GM23338 (cell line): ENCODE results near the gene ACSF2. TPM values are rescaled to one million over a fixed set of nuclear protein-coding genes. Genes with fewer than 3 reads are reported as not detected.

Source experiments
- ATAC-seq: fragments of 200-7000 bp; cut with Tn5 transposase; 3 replicates; pipeline ENCODE4 v1.9.1; 2020
- DNase-seq: peaks from one replicate; pipeline ENCODE4 v3.0.0-alpha.2; 2015; ENCODE audit warnings: low spot score
- H2AFZ ChIP-seq: fragments of 200-600 bp; sonication (generic); 2 replicates; pipeline ENCODE4 v1.8.0; 2016; ENCODE audit warnings: antibody characterized with exemption, mild to moderate bottlenecking, moderate library complexity
- H3F3A ChIP-seq: fragments of 200-600 bp; sonication (generic); replicated peaks from 2 replicates; pipeline ENCODE4 v1.8.0; 2017; ENCODE audit warnings: antibody characterized with exemption, mixed run types, low read depth
- H3K27ac ChIP-seq: fragments of 200-600 bp; sonication (generic); 2 replicates; pipeline ENCODE4 v1.6.1; 2016; ENCODE audit warnings: low read depth
- H3K27me3 ChIP-seq: fragments of 200-600 bp; sonication (generic); 2 replicates; pipeline ENCODE4 v1.8.0; 2016; ENCODE audit warnings: mild to moderate bottlenecking, mixed run types, moderate library complexity; ENCODE audit not compliant: insufficient read depth
- H3K36me3 ChIP-seq: fragments of 200-600 bp; sonication (generic); 2 replicates; pipeline ENCODE4 v1.8.0; 2016; ENCODE audit warnings: mild to moderate bottlenecking; ENCODE audit not compliant: insufficient read depth
- H3K4me1 ChIP-seq: fragments of 200-600 bp; sonication (generic); 2 replicates; pipeline ENCODE4 v1.8.0; 2016; ENCODE audit warnings: mild to moderate bottlenecking, moderate library complexity; ENCODE audit not compliant: insufficient read depth
- H3K4me2 ChIP-seq: fragments of 200-600 bp; sonication (generic); 2 replicates; pipeline ENCODE4 v1.7.1; 2017; ENCODE audit warnings: mixed run types
- H3K4me3 ChIP-seq: fragments of 200-600 bp; sonication (generic); 2 replicates; pipeline ENCODE4 v1.6.1; 2016; ENCODE audit warnings: mixed run types
- H3K79me2 ChIP-seq: fragments of 200-600 bp; sonication (generic); replicated peaks from 2 replicates; pipeline ENCODE4 v1.8.0; 2017; ENCODE audit warnings: mild to moderate bottlenecking; ENCODE audit not compliant: insufficient read depth
- H3K9me2 ChIP-seq: fragments of 200-600 bp; sonication (generic); 2 replicates; pipeline ENCODE4 v1.8.0; 2017; ENCODE audit not compliant: insufficient read depth
- H4K20me1 ChIP-seq: fragments of 200-600 bp; sonication (generic); replicated peaks from 2 replicates; pipeline ENCODE4 v1.8.0; 2017; ENCODE audit warnings: mild to moderate bottlenecking; ENCODE audit not compliant: insufficient read depth
- H3K27ac Mint-ChIP-seq: 2 replicates; pipeline ENCODE4 v1.8.0; 2020; ENCODE audit warnings: inconsistent platforms, mild to moderate bottlenecking, moderate library complexity, mixed read lengths
- H3K27me3 Mint-ChIP-seq: 3 replicates; pipeline ENCODE4 v1.8.0; 2022; ENCODE audit warnings: low read depth, mild to moderate bottlenecking, moderate library complexity, mixed read lengths, inconsistent platforms; ENCODE audit not compliant: insufficient read depth, poor library complexity
- H3K36me3 Mint-ChIP-seq: 3 replicates; pipeline ENCODE4 v1.8.0; 2021; ENCODE audit warnings: low read depth, mild to moderate bottlenecking, inconsistent platforms, moderate library complexity, mixed read lengths
- H3K4me1 Mint-ChIP-seq: 3 replicates; pipeline ENCODE4 v1.8.0; 2020; ENCODE audit warnings: mild to moderate bottlenecking, inconsistent platforms, mixed read lengths
- H3K4me3 Mint-ChIP-seq: 3 replicates; pipeline ENCODE4 v1.8.0; 2021; ENCODE audit warnings: moderate library complexity, mild to moderate bottlenecking, inconsistent platforms, mixed read lengths
- H3K9me3 Mint-ChIP-seq: 3 replicates; pipeline ENCODE4 v1.8.0; 2020; ENCODE audit warnings: moderate library complexity, mild to moderate bottlenecking, inconsistent platforms, mixed read lengths
- CREB1 ChIP-seq: fragments of 250-450 bp; sonication (Bioruptor Pico); IDR thresholded peaks from 2 replicates; pipeline ENCODE4 v1.5.0; 2020; ENCODE audit warnings: low read depth, mild to moderate bottlenecking, moderate library complexity
- EZH2phosphoT487 ChIP-seq: fragments of 200-600 bp; sonication (generic); IDR thresholded peaks from one replicate; pipeline ENCODE4 v1.8.1; 2018; ENCODE audit warnings: antibody characterized with exemption; ENCODE audit not compliant: unreplicated experiment
- JUNB ChIP-seq: IDR thresholded peaks from one replicate; pipeline ENCODE4 v1.6.1; 2016; ENCODE audit warnings: antibody characterized with exemption; ENCODE audit not compliant: unreplicated experiment
- NANOG ChIP-seq: IDR thresholded peaks from 2 replicates; pipeline ENCODE4 v1.6.1; 2016; ENCODE audit warnings: antibody characterized with exemption, borderline replicate concordance
- POLR2AphosphoS5 ChIP-seq: IDR thresholded peaks from 2 replicates; pipeline ENCODE4 v1.6.1; 2016; ENCODE audit warnings: antibody characterized with exemption, low read depth
- ZNF114 ChIP-seq: fragments of 250-450 bp; sonication (Bioruptor Pico); IDR thresholded peaks from 2 replicates; pipeline ENCODE4 v1.5.0; 2020; ENCODE audit warnings: mild to moderate bottlenecking, moderate library complexity
- ZNF331 ChIP-seq: fragments of 250-450 bp; sonication (Bioruptor Pico); IDR thresholded peaks from 2 replicates; pipeline ENCODE4 v1.5.0; 2020; ENCODE audit warnings: low read depth, mild to moderate bottlenecking, moderate library complexity
- polyA plus RNA-seq: library from polyadenylated mRNA; unstranded; fragments of >200 nt; fragmentation: Nextera tagmentation; extraction: Ambion mirVana; gene quantifications from 2 replicates; pipeline ENCODE4 v1.2.1, GENCODE V29; 2016
- total RNA-seq: library from RNA; depleted of rRNA; stranded (reverse); fragments of >200 nt; shearing (Covaris generic); gene quantifications from 2 replicates; pipeline ENCODE4 v1.2.3, GENCODE V29; 2014
- TF ChIP-seq, protein P1 (sequence below): IDR thresholded peaks from one replicate; pipeline ENCODE4 v1.6.1; 2018; ENCODE audit warnings: antibody characterized with exemption; ENCODE audit not compliant: unreplicated experiment
- TF ChIP-seq, protein P2 (sequence below): IDR thresholded peaks from 2 replicates; pipeline ENCODE4 v1.6.1; 2016; ENCODE audit warnings: antibody characterized with exemption

ACSF2 gene
- total and polyA plus RNA-seq, 2 experiments from 2014 or later = 6.9 to 12.4 TPM

DNA sequence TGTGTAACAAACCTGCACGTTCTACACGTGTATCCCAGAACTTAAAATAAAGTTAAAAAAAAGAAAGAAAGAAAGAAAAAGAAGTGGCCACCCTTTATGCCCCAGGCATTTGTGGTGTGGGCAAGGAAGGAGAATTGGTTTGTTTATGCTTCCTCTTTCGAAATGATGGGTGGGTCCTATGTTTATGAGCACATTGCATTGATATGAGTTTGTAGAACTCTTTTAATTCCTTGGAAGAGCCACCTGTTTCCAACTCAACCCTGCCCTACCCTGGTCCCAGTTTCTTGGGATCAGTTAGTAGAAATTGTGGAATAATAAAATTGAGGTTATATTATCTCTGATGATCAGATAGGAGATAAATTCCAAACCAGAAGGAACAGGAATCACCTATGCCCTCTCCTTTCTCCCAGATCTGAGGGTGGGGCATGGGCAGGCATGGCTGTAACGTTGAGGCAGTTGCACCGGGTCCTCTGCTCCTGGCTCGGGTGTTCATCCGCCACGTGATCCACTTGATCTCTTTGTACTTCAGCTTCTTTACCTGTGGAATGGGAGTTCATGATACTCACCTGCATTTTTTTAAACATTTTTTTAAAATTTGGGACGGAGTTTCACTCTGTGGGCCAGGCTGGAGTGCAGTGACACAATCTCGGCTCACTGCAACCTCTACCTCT is 26.7 kb downstream of the ACSF2 start (continued):
- TF ChIP-seq JUNB = no peak
- no peak for TF ChIP-seq CREB1 (CRISPR knock-in tag)
- TF ChIP-seq NANOG = no peak
- TF ChIP-seq, protein P1, sequence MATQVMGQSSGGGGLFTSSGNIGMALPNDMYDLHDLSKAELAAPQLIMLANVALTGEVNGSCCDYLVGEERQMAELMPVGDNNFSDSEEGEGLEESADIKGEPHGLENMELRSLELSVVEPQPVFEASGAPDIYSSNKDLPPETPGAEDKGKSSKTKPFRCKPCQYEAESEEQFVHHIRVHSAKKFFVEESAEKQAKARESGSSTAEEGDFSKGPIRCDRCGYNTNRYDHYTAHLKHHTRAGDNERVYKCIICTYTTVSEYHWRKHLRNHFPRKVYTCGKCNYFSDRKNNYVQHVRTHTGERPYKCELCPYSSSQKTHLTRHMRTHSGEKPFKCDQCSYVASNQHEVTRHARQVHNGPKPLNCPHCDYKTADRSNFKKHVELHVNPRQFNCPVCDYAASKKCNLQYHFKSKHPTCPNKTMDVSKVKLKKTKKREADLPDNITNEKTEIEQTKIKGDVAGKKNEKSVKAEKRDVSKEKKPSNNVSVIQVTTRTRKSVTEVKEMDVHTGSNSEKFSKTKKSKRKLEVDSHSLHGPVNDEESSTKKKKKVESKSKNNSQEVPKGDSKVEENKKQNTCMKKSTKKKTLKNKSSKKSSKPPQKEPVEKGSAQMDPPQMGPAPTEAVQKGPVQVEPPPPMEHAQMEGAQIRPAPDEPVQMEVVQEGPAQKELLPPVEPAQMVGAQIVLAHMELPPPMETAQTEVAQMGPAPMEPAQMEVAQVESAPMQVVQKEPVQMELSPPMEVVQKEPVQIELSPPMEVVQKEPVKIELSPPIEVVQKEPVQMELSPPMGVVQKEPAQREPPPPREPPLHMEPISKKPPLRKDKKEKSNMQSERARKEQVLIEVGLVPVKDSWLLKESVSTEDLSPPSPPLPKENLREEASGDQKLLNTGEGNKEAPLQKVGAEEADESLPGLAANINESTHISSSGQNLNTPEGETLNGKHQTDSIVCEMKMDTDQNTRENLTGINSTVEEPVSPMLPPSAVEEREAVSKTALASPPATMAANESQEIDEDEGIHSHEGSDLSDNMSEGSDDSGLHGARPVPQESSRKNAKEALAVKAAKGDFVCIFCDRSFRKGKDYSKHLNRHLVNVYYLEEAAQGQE = no peak
- no peak for TF ChIP-seq POLR2AphosphoS5
- TF ChIP-seq ZNF331 (CRISPR knock-in tag) = no peak

DNA sequence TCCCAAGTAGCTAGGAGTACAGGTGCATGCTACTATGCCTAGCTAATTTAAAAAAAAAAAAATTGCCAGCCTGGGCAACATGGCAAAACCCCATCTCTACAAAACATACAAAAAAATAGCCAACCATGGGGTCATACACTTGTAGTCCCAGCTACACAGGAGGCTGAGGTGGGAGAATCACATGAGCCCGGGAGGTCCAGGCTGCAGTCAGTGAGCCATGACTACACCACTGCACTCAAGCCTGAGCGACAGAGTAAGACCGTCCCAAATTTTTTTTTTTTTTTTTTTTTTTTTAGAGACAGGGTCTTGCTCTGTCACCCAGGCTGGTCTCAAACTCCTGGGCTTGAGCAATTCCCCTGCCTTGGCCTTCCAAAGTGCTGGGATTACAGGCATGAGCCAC is 27.9 kb downstream of the ACSF2 start:
- Histone ChIP-seq H3K4me2 (no peak overlapping the region), H2AFZ (no peak overlapping the region), H3K9me2 (no peaks in the 10 kb centered on the region), H3K27me3 (no peaks in the 10 kb centered on the region), H3K36me3 (no peaks in the 10 kb centered on the region), H3F3A (no peaks in the 10 kb centered on the region), H3K4me1 (no peaks in the 10 kb centered on the region), H3K27ac (no peak overlapping the region), H4K20me1 (no peaks in the 10 kb centered on the region; the same call in 1 of the 2 replicates), H3K79me2 (no peaks in the 10 kb centered on the region), H3K4me3 (no peak overlapping the region)
- H3K27me3 Mint-ChIP-seq = peaks cover 3% of the 10 kb centered on the region
- H3K4me1 Mint-ChIP-seq = no peaks in the 10 kb centered on the region
- no peak for DNase-seq
- H3K9me3 Mint-ChIP-seq = no peaks in the 10 kb centered on the region
- H3K4me3 Mint-ChIP-seq = no peak overlapping the region
- H3K36me3 Mint-ChIP-seq = no peaks in the 10 kb centered on the region
- no peak for ATAC-seq
- no peak overlapping the region for H3K27ac Mint-ChIP-seq
- TF ChIP-seq, protein P2, sequence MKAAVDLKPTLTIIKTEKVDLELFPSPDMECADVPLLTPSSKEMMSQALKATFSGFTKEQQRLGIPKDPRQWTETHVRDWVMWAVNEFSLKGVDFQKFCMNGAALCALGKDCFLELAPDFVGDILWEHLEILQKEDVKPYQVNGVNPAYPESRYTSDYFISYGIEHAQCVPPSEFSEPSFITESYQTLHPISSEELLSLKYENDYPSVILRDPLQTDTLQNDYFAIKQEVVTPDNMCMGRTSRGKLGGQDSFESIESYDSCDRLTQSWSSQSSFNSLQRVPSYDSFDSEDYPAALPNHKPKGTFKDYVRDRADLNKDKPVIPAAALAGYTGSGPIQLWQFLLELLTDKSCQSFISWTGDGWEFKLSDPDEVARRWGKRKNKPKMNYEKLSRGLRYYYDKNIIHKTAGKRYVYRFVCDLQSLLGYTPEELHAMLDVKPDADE = no peak
- no peak for TF ChIP-seq EZH2phosphoT487
- no peak for TF ChIP-seq ZNF114 (CRISPR knock-in tag)

DNA sequence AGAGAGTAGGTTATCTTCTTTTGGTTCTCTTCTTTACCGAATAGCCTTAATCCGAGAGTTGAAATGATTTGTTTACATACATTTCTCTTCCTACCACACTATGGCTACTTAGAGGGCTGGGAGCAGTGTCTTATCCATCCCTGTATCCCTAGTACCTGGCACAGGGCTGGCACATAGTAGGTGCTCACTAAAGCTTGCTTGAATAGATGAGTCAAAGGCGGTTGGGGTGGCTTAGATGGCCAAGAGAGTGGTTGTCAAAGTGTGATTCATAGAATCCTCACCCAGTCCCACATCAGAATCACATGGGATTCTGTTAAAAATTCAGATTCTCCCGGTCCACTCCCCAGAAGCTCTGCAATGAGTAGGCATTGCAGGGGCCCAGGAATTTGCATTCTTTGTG is 31.6 kb downstream of the ACSF2 start:
- no peaks in the 10 kb centered on the region for H3K9me2 ChIP-seq
- DNase-seq = no peak
- H4K20me1 ChIP-seq = no peaks in the 10 kb centered on the region
- no peaks in the 10 kb centered on the region for H3K9me3 Mint-ChIP-seq
- TF ChIP-seq JUNB (no peak), ZNF331 (CRISPR knock-in tag) (no peak), CREB1 (CRISPR knock-in tag) (no peak), ZNF114 (CRISPR knock-in tag) (no peak), EZH2phosphoT487 (no peak)
- TF ChIP-seq, protein P1 = no peak
- no peaks in the 10 kb centered on the region for H3K36me3 Mint-ChIP-seq
- H3K27me3 ChIP-seq = no peaks in the 10 kb centered on the region
- H3K4me1 ChIP-seq = no peaks in the 10 kb centered on the region
- H3K4me2 ChIP-seq = no peak overlapping the region
- no peaks in the 10 kb centered on the region for H3F3A ChIP-seq
- no peak overlapping the region for H3K4me3 ChIP-seq
- H3K4me3 Mint-ChIP-seq = no peak overlapping the region
- H3K4me1 Mint-ChIP-seq = no peaks in the 10 kb centered on the region
- no peak overlapping the region for H2AFZ ChIP-seq
- H3K27ac ChIP-seq = no peak overlapping the region
- no peaks in the 10 kb centered on the region for H3K79me2 ChIP-seq
- ATAC-seq = no peak
- H3K36me3 ChIP-seq = no peaks in the 10 kb centered on the region
- peaks cover 3% of the 10 kb centered on the region for H3K27me3 Mint-ChIP-seq
- no peak overlapping the region for H3K27ac Mint-ChIP-seq
